Measurements from ENCODE around the gene ABHD2. TPM values are rescaled to one million over a fixed set of nuclear protein-coding genes. Genes with fewer than 3 reads are reported as not detected.

ABHD2 gene
- total RNA-seq, 1 experiment from 2014 or later: 148 TPM

DNA sequence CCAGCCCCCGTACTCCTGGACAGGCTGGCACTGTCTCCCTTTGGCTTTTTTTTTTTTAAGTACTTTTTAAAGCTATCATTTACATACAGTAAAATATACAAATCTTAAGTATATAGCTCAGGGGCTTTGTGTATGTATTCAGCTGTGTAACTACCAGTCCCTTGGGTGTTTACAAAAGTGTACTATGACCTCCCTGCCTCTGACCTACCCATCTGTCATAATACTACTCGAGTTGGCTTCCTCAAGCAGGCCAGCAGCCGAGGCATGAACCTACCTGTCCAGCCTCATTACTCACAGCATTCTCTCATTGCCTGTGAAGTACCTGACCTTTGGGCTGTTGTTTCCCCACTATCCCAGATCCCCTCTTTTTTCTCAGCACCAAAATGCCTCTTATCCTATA, 33.2 kb downstream of the ABHD2 start:
- Histone ChIP-seq H3K4me2 (peak overlapping the region; percentile 74), H3K9me3 (ENCODE audit: insufficient read depth, low read depth) (no peaks in the 10 kb centered on the region), H3K79me2 (ENCODE audit: low read depth) (peaks cover 59% of the 10 kb centered on the region), H3K27me3 (ENCODE audit: insufficient read depth, low read depth) (no peaks in the 10 kb centered on the region), H2AFZ (no peak overlapping the region), H3F3A (ENCODE audit: insufficient read depth, low read depth) (peaks cover 58% of the 10 kb centered on the region), H3K27ac (peak overlapping the region; percentile 97), H3K9me2 (ENCODE audit: insufficient read depth) (no peaks in the 10 kb centered on the region), H4K20me1 (ENCODE audit: insufficient read depth) (no peaks in the 10 kb centered on the region), H3K36me3 (ENCODE audit: low read depth) (peaks cover 44% of the 10 kb centered on the region), H3K4me3 (0 out of 2 replicates have a peak overlapping the region, but pooled peaks have one; percentile 11), H3K4me1 (replicated peaks; ENCODE audit: insufficient read depth) (peaks cover 75% of the 10 kb centered on the region)
- ChIA-PET CTCF (interaction anchor here (1.1 kb wide), 1 partner anchor 33 kb away, joined by 4 read pairs; the partner anchor contains the start of gene ABHD2), POLR2A (ENCODE audit: unreplicated experiment) (interaction anchor here (0.8 kb wide), 1 partner anchor 33 kb away, joined by 3 read pairs; the partner anchor contains the start of gene ABHD2)
- TF ChIP-seq EZH2 (IDR thresholded peaks at IDR 0.05; ENCODE audit: low read depth): no peak
- TF ChIP-seq, protein P1, sequence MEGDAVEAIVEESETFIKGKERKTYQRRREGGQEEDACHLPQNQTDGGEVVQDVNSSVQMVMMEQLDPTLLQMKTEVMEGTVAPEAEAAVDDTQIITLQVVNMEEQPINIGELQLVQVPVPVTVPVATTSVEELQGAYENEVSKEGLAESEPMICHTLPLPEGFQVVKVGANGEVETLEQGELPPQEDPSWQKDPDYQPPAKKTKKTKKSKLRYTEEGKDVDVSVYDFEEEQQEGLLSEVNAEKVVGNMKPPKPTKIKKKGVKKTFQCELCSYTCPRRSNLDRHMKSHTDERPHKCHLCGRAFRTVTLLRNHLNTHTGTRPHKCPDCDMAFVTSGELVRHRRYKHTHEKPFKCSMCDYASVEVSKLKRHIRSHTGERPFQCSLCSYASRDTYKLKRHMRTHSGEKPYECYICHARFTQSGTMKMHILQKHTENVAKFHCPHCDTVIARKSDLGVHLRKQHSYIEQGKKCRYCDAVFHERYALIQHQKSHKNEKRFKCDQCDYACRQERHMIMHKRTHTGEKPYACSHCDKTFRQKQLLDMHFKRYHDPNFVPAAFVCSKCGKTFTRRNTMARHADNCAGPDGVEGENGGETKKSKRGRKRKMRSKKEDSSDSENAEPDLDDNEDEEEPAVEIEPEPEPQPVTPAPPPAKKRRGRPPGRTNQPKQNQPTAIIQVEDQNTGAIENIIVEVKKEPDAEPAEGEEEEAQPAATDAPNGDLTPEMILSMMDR (conservative IDR thresholded peaks at IDR 0.05): no peak
- BruUV-seq (replicated peaks): no TSS peak
- intact Hi-C loops (cut with micrococcal nuclease; ENCODE audit: unreplicated experiment): loop anchor here (2.0 to 5.0 kb wide), 2 partner anchors 21 to 46 kb away; no protein-coding TSS in a partner anchor
- DNase-seq: peak in 1 of 2 experiments; percentile 93

DNA sequence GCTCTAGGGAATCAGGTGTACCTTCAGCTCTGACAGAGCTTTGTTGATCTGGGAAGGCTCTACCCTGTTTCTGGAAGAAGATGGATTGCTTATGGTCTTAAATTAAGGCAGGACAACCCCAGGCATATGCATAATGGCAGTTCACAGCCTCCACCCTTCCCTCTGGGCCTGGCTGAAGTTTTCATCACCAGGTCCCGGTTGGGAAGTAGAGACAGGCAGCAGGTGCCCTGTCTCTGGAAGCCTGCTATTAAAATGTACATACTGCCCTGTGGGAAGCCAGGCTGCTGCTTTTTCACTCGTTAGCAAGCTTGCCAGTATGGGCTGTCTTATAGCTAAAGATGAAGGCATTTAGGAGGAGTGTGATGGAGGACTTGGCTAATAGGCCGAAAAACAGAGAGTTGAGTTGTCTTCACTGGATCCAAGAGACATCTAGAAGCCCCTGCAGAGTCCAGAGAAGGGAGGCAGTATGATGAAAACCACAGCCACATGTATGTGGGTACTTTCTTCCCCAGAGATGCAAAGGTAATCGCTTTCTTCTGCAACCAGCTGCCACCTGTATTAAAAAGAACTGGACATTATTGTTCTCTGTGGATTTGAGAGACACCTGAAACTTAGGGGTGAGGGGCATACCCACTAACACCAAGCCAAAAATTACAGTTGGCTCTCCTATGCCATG, 34.4 kb downstream of the ABHD2 start:
- BruUV-seq (replicated peaks): no TSS peak
- Histone ChIP-seq H4K20me1 (ENCODE audit: insufficient read depth) (no peaks in the 10 kb centered on the region), H3K27ac (no peak overlapping the region), H2AFZ (no peak overlapping the region), H3F3A (ENCODE audit: insufficient read depth, low read depth) (peaks cover 57% of the 10 kb centered on the region), H3K9me2 (ENCODE audit: insufficient read depth) (no peaks in the 10 kb centered on the region), H3K79me2 (ENCODE audit: low read depth) (peaks cover 47% of the 10 kb centered on the region), H3K4me2 (no peak overlapping the region), H3K27me3 (ENCODE audit: insufficient read depth, low read depth) (no peaks in the 10 kb centered on the region), H3K9me3 (ENCODE audit: insufficient read depth, low read depth) (no peaks in the 10 kb centered on the region), H3K36me3 (ENCODE audit: low read depth) (peaks cover 34% of the 10 kb centered on the region), H3K4me1 (replicated peaks; ENCODE audit: insufficient read depth) (peaks cover 75% of the 10 kb centered on the region), H3K4me3 (no peak overlapping the region)
- no peak for DNase-seq
- TF ChIP-seq, protein P1 (conservative IDR thresholded peaks at IDR 0.05): no peak
- TF ChIP-seq EZH2 (IDR thresholded peaks at IDR 0.05; ENCODE audit: low read depth): no peak
- CTCF ChIA-PET: no interaction called here
- POLR2A ChIA-PET (ENCODE audit: unreplicated experiment): interaction anchor here (0.7 kb wide), 1 partner anchor 16 kb away, joined by 22 read pairs; no protein-coding TSS in a partner anchor
- intact Hi-C loops (cut with micrococcal nuclease; ENCODE audit: unreplicated experiment): loop anchor here (5.0 kb wide), 1 partner anchor 45 kb away; no protein-coding TSS in a partner anchor

DNA sequence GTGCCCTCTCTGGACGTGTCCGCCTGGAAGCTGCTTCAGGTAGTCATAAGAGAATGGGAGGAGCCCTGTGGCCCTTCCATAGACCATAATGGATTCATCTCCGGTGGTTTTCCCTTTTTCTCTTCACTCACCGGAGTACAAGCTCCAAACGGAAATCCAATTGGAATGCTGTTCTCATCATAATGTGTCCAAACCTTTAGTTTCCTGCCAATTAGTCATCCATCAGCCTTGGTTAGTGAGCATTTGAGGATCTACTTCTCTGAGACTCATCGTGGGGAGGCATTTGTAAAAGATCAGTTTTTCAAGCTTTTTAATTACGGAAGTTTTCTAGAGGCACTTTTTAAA, 34.9 kb downstream of the ABHD2 start:
- ChIA-PET CTCF (no interaction called here), POLR2A (ENCODE audit: unreplicated experiment) (interaction anchor here (0.7 kb wide), 1 partner anchor 15 kb away, joined by 22 read pairs; no protein-coding TSS in a partner anchor)
- Histone ChIP-seq H3K4me1 (replicated peaks; ENCODE audit: insufficient read depth) (peaks cover 75% of the 10 kb centered on the region), H2AFZ (no peak overlapping the region), H3F3A (ENCODE audit: insufficient read depth, low read depth) (peaks cover 52% of the 10 kb centered on the region), H4K20me1 (ENCODE audit: insufficient read depth) (no peaks in the 10 kb centered on the region), H3K27ac (no peak overlapping the region), H3K9me2 (ENCODE audit: insufficient read depth) (no peaks in the 10 kb centered on the region), H3K9me3 (ENCODE audit: insufficient read depth, low read depth) (no peaks in the 10 kb centered on the region), H3K4me2 (no peak overlapping the region), H3K4me3 (no peak overlapping the region), H3K36me3 (ENCODE audit: low read depth) (peaks cover 33% of the 10 kb centered on the region; the same call in 1 of the 2 replicates), H3K27me3 (ENCODE audit: insufficient read depth, low read depth) (no peaks in the 10 kb centered on the region), H3K79me2 (ENCODE audit: low read depth) (peaks cover 47% of the 10 kb centered on the region)
- intact Hi-C loops (cut with micrococcal nuclease; ENCODE audit: unreplicated experiment): loop anchor here (5.0 kb wide), 1 partner anchor 44 kb away; no protein-coding TSS in a partner anchor
- no TSS peak for BruUV-seq (replicated peaks)
- DNase-seq: no peak
- TF ChIP-seq, protein P1 (conservative IDR thresholded peaks at IDR 0.05): no peak
